Thymus (tissue), 11 donors: ENCODE results near the gene CDRT4. TPM values are rescaled to one million over a fixed set of nuclear protein-coding genes. Genes with fewer than 3 reads are reported as not detected.
A peak's percentile ranks its signal among the peaks of the same experiment; 100 is the strongest.
"Not testable (repeated sequence)": the region's sequence is repeated elsewhere in the genome, so short reads cannot be mapped to it uniquely, and the experiment has no call there.

Experiments
- DNase-seq, 9 donors: peaks; one replicate each; pipeline ENCODE4 v3.0.0-alpha.2; 2013; ENCODE audit warnings: low spot score in 9 of 9, low read depth in 6 of 9, missing footprints in 1 of 9
- H3K27ac ChIP-seq, 2 donors: one replicate each; pipeline ENCODE4 v1.5.1; 2013; ENCODE audit warnings: control low read depth in 1 of 2, low read depth in 1 of 2, low read length in 1 of 2, mild to moderate bottlenecking in 1 of 2, moderate library complexity in 1 of 2
- H3K27me3 ChIP-seq, 2 donors: one replicate each; pipeline ENCODE4 v1.5.1; 2013; ENCODE audit warnings: low read length in 1 of 2; ENCODE audit not compliant: control insufficient read depth in 2 of 2, insufficient read depth in 1 of 2
- H3K36me3 ChIP-seq, 2 donors: one replicate each; pipeline ENCODE4 v1.5.1; 2013; ENCODE audit warnings: low read length in 1 of 2, mild to moderate bottlenecking in 1 of 2, moderate library complexity in 1 of 2; ENCODE audit not compliant: control insufficient read depth in 2 of 2, insufficient read depth in 2 of 2
- H3K4me1 ChIP-seq, 2 donors: one replicate each; pipeline ENCODE4 v1.5.1; 2013; ENCODE audit warnings: low read length in 2 of 2; ENCODE audit not compliant: control insufficient read depth in 2 of 2, insufficient read depth in 2 of 2
- H3K4me3 ChIP-seq, 2 donors: one replicate each; pipeline ENCODE4 v1.5.1; 2013; ENCODE audit warnings: low read length in 2 of 2, control low read depth in 1 of 2, mild to moderate bottlenecking in 1 of 2
- H3K9me3 ChIP-seq, 2 donors: one replicate each; pipeline ENCODE4 v1.5.1; 2013; ENCODE audit warnings: low read length in 1 of 2, mild to moderate bottlenecking in 1 of 2; ENCODE audit not compliant: control insufficient read depth in 2 of 2, insufficient read depth in 1 of 2
- WGBS: extraction: QIAGEN DNeasy Blood & Tissue Kit; methylation state at CpG from one replicate; pipeline ENCODE4 v1.1.7; 2013; 5-methylcytosine and 5-hydroxymethylcytosine counted together
- polyA plus RNA-seq: library from polyadenylated mRNA; stranded (reverse); fragments of 200-250 nt; gene quantifications from one replicate; pipeline ENCODE4 v1.2.3, GENCODE V29; 2013
- total RNA-seq: library from RNA; stranded (reverse); fragments of 120-200 nt; gene quantifications from one replicate; pipeline ENCODE4 v1.2.4, GENCODE V29; 2013
- donor health status: healthy.

Gene CDRT4
- total and polyA plus RNA-seq, 2 donors: 1.5 to 25.4 TPM

DNA sequence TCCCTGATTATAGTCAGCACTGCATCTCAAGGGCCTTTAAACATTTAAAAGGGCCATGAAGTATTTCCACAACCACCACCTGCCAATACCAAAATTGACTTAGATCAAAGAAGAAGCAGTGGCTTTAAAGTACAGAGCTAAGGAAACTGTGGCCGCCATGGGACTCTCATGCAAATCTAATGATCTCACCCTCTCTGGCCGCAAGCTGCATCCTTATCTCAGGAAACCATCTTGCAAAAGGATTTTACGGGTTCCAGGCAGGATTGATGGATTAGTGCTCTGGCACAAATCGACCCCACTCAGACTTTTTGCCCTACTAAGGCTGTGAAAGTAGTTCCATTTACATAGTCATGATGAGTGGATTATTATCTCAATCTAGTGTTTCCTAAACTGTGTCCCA, 22.6 kb downstream of the CDRT4 start:
- Histone ChIP-seq H3K9me3 (no peaks in the 10 kb centered on the region), H3K27me3 (no peaks in the 10 kb centered on the region), H3K27ac (no peak overlapping the region), H3K36me3 (no peaks in the 10 kb centered on the region), H3K4me3 (no peak overlapping the region), H3K4me1 (no peaks in the 10 kb centered on the region)
- peak in 2 of 9 donors; percentile 10 to 36 for DNase-seq
- WGBS: 7% methylated on average over 4 of the region's 4 CpGs

DNA sequence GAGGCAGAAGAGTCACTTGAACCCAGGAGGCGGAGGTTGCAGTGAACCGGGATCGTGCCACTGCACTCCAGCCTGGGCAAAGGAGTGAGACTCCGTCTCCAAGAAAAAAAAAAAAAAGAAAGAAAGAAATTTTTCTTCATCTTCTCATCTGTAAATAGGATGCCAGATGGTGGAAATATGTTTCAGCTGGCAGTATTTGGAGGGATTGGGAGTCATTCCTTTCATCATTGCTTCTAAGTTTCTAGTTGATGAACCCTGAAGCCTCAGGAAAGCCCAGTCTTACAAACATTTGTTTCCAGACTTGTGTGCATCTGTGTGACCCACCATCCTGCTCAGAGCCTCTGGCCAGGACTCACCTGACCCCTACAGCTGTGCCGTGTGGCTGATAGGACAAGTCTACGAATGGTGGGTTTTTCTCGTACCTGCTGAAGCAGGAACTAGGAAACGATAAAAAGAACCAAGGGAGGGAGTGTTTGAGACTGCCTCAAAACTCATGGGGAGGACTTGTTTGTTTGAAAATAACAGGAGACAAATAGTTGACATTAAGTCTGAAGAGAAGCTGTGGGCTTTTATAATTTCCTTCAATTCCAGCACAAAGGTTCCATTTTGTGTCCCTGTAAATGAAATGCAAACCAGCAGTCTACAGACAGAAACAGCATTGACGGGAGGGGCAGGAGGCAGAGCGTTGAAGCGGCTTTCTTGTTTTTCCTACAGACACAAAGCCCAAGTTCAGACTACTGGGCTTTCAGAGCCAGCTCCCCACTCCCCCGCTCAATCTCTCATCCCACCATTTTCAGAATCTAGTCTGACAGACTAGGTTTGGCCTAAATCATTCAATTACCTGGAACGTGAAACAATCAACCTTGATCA, 24.9 kb downstream of the CDRT4 start:
- no peak overlapping the region for H3K27ac ChIP-seq
- 98% methylated on average over 13 of the region's 13 CpGs for WGBS
- H3K27me3 ChIP-seq: no peaks in the 10 kb centered on the region
- H3K4me1 ChIP-seq: no peaks in the 10 kb centered on the region
- no peak overlapping the region for H3K4me3 ChIP-seq
- H3K36me3 ChIP-seq: no peaks in the 10 kb centered on the region
- H3K9me3 ChIP-seq: no peaks in the 10 kb centered on the region
- DNase-seq: no peak

DNA sequence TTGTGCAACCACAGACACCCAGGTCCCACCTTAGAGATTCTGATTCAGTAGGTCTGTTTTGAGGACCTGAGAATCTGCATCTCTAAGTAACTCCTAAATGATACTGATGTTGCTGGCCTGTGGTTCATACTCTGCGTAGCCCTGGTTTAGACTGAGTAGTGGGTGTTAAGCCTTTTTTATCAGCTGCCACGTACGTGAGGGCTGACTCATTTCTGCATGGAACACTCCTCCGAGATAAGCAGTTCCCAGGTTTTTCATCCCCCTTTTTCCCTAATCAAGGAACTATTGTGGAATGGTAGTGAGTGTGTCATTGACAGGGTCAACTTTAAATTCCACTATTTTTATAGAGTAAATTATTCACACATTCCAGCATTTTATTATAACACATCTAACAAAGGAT, 26.1 kb downstream of the CDRT4 start:
- Histone ChIP-seq H3K27ac (no peak overlapping the region), H3K36me3 (no peaks in the 10 kb centered on the region), H3K4me3 (no peak overlapping the region), H3K27me3 (no peaks in the 10 kb centered on the region), H3K9me3 (peaks cover 0 to 10% of the 10 kb centered on the region in 2 donors), H3K4me1 (peaks cover 0 to 8% of the 10 kb centered on the region in 2 donors)
- no peak for DNase-seq
- WGBS: 95% methylated on average over 4 of the region's 4 CpGs

DNA sequence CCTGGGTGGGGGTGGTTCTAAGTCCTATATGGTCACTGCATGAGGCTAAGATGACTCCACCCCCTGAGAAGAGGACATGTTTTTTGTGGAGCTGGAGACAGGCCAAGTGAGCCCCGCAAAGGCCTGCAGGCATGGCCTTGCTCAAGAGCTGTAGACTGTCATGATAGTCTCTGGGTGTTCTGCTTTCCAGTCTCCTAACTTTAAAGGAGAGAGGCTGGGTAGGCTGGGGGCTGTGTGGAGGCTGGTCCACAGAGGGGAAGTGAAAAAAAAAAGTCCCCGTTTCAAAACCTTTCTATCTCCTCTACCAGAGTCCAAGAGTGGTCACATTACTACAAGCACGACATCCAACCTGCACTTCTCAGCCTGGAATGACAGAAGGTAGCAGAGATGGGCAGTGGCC, 27.1 kb downstream of the CDRT4 start:
- Histone ChIP-seq H3K9me3 (peaks cover 0 to 10% of the 10 kb centered on the region in 2 donors), H3K4me1 (peaks cover 0 to 8% of the 10 kb centered on the region in 2 donors), H3K36me3 (no peaks in the 10 kb centered on the region), H3K4me3 (no peak overlapping the region), H3K27me3 (no peaks in the 10 kb centered on the region), H3K27ac (no peak overlapping the region)
- 95% methylated on average over 3 of the region's 3 CpGs for WGBS
- no peak for DNase-seq

DNA sequence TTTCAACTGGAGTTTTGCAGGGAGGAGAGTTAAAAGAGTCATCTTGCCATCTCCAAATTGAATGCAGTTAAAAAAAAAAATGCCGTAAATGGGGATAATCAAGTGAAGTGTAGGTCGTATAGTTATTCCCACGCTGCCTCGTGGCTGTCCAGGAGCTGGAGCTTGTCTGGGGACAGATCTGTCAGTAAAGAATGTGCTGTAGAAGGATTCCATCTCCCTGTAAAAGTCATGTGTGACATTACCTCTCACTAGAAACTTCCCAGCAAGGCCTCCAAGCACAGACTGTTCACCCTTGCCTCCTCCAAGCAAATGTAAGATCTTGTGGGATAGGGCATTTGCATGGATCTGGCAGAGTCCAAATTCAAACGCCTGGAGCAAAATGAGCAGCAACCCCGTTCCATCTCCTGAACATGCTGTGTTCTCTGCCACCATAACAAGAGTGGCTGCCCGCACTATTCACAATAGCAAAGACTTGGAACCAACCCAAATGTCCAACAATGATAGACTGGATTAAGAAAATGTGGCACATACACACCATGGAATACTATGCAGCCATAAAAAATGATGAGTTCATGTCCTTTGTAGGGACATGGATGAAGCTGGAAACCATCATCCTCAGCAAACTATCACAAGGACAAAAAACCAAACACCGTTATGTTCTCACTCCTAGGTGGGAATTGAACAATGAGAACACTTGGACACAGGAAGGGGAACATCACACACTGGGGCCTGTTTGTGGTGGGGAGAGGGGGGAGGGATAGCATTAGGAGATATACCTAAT, 28.0 kb downstream of the CDRT4 start:
- H3K36me3 ChIP-seq, H3K27me3 ChIP-seq, DNase-seq, H3K9me3 ChIP-seq, H3K27ac ChIP-seq, H3K4me3 ChIP-seq: not testable (repeated sequence)
- peaks cover 0 to 12% of the 10 kb centered on the region in 2 donors for H3K4me1 ChIP-seq
- WGBS: 84% methylated on average over 8 of the region's 8 CpGs

DNA sequence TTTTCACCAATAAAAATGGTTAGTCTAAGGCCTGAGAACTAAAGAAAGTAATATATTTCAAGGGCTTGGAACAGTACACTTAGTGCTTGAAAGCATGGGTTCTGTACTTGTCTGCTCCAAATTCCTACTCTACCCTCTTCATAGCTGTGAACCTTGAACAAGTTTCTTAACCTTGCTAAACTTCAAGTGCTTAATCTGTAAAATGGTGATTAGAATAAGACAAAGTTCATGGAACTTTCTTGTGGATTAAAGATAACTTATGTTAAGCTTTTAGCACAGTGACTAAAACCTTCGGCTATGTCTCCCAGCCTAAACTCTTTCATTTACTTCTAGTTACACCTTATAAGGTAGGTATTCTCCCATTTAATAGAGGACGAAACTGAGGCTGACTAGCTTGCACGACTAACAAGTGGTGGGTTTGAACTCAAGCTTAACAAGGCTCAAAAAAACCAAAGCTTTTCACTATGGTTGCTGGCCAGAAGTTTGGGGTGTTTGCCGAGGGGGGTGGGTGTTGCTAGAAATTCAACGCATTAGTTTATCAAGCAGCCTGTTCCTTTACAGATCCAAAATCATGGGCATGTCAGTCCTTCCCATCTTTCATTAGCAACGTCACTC, 28.8 kb downstream of the CDRT4 start:
- H3K36me3 ChIP-seq: no peaks in the 10 kb centered on the region
- WGBS: 97% methylated on average over 6 of the region's 6 CpGs
- no peak overlapping the region for H3K27ac ChIP-seq
- no peaks in the 10 kb centered on the region for H3K27me3 ChIP-seq
- DNase-seq: no peak
- H3K4me3 ChIP-seq: no peak overlapping the region
- peaks cover 0 to 10% of the 10 kb centered on the region in 2 donors for H3K9me3 ChIP-seq
- H3K4me1 ChIP-seq: peaks cover 0 to 13% of the 10 kb centered on the region in 2 donors

DNA sequence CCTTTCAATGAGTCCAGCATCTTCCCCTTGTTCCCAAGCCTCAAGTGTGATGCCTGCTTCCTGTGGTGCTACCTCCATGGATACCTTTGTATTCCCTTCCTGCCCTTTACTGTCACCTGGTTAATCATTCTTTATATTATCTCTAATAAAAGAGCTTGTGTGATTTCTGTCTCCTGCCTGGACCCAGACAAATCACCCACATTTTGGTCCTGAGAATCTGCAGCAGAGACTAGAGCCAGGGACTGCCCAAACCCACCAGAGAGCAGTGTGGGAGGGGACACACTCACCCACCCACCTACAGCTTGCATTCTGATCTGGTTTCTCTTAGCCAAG, 30.2 kb downstream of the CDRT4 start:
- no peaks in the 10 kb centered on the region for H3K27me3 ChIP-seq
- H3K36me3 ChIP-seq: no peaks in the 10 kb centered on the region
- H3K9me3 ChIP-seq: peaks cover 0 to 10% of the 10 kb centered on the region in 2 donors
- no peak overlapping the region for H3K27ac ChIP-seq
- no peak overlapping the region for H3K4me3 ChIP-seq
- peaks cover 0 to 13% of the 10 kb centered on the region in 2 donors for H3K4me1 ChIP-seq
- no peak for DNase-seq

DNA sequence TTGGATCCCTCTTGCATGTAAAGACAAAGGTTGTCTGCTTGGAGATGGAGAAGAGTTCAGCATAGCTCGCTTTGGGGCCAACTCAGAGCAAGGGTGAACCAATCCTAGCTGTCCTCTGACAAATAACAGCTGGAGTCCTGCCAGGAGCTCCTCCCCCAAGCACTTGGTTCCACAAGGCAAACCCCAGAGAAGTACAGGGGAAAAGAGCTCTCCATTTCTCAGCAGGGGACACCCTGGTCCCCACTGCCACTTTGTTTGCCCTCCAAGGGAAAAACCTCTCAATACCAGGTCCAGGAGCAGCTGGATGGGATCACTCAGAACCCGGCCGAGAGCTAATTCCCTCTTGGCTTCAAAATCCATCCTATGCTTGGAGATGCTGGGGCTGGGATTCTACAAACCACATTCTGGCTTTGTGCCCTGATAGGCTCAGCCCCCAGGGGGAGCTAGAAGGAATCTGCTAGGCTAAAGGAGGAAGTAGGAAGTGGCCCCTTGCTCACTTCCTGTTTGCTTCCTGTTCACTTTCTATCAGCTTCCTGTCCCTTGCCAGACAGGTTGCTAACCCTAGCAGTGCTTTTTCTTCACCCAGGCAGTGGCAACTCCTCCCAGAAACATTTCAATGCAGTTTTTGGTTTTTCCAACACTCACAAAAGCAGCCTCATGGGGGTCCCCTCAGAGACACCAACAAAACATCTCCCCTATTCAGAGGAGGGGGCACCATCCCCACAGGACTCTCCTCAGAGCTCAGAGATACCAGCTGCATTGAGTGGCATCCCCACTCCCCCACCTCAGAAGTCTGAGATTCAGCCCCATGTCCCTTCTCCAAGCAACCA, 30.7 kb downstream of the CDRT4 start:
- WGBS: 96% methylated on average over 3 of the region's 3 CpGs
- Histone ChIP-seq H3K9me3 (peaks cover 0 to 10% of the 10 kb centered on the region in 2 donors), H3K36me3 (no peaks in the 10 kb centered on the region), H3K4me1 (peaks cover 0 to 13% of the 10 kb centered on the region in 2 donors), H3K4me3 (no peak overlapping the region), H3K27me3 (no peaks in the 10 kb centered on the region), H3K27ac (peak overlapping the region in 1 of 2 donors; percentile 28)
- peak in 2 of 9 donors; percentile 13 to 32 for DNase-seq
